IPS DF 6.9 (cell line): ENCODE data around the gene COA8.

Experiments used
- DNase-seq: peaks from one replicate; pipeline ENCODE4 v3.0.0-alpha.2; 2013; ENCODE audit warnings: low read depth, low spot score
- H3K27ac ChIP-seq: one replicate; pipeline ENCODE4 v1.5.1; 2013; ENCODE audit warnings: low read length, control low read depth
- H3K27me3 ChIP-seq: 2 replicates; pipeline ENCODE4 v1.6.1; 2013; ENCODE audit warnings: mild to moderate bottlenecking, low read length; ENCODE audit not compliant: control insufficient read depth, insufficient read depth
- H3K36me3 ChIP-seq: 2 replicates; pipeline ENCODE4 v1.6.1; 2013; ENCODE audit warnings: low read length; ENCODE audit not compliant: control insufficient read depth, insufficient read depth
- H3K4me1 ChIP-seq: 2 replicates; pipeline ENCODE4 v1.6.1; 2013; ENCODE audit warnings: low read length; ENCODE audit not compliant: control insufficient read depth, insufficient read depth
- H3K4me3 ChIP-seq: 2 replicates; pipeline ENCODE4 v1.5.1; 2013; ENCODE audit warnings: mild to moderate bottlenecking, low read length
- H3K9me3 ChIP-seq: 2 replicates; pipeline ENCODE4 v1.6.1; 2013; ENCODE audit warnings: low read length, inconsistent platforms; ENCODE audit not compliant: control insufficient read depth, insufficient read depth
- WGBS: extraction: QIAGEN DNeasy Blood & Tissue Kit; methylation state at CpG from one replicate; pipeline ENCODE4 v1.1.7; 2013; ENCODE audit warnings: mixed read lengths, missing lambda C conversion rate; ENCODE audit not compliant: insufficient read length, insufficient coverage; 5-methylcytosine and 5-hydroxymethylcytosine counted together

COA8 gene

GRCh38 chr14:103562179-103562428 is 656 bp upstream of the COA8 start:
- no peaks in the 10 kb centered on the region for H3K4me1 ChIP-seq
- WGBS = no CpG with 5 or more reads among the region's 25 CpGs
- no peak for DNase-seq
- H3K27me3 ChIP-seq = no peaks in the 10 kb centered on the region
- H3K27ac ChIP-seq = no peak overlapping the region
- H3K9me3 ChIP-seq = no peaks in the 10 kb centered on the region
- H3K4me3 ChIP-seq = peak overlapping the region; percentile 99
- peaks cover 3% of the 10 kb centered on the region; the same call in 1 of the 2 replicates for H3K36me3 ChIP-seq

DNA sequence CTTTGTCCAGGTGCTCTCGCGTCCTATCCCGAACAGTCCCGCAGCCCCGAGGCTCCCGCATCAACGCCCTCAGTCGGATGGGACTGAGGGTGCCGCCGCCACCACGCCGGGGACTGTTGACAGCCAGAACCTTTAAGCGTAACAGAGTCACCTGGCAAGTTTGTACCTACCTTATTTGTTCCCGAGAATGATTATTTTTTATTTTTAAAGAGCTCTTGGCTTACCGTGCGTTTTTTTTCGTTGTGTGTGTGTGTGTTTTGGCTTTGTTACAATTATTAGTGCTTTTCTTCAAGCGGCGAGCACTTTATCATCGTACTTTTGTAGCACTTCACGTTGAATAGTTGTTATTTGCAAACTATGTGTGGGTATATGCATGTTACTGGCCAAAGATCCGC is 463 bp downstream of the COA8 start:
- Histone ChIP-seq H3K4me1 (no peaks in the 10 kb centered on the region), H3K27ac (no peak overlapping the region)
- WGBS = no CpG with 5 or more reads among the region's 22 CpGs

DNA sequence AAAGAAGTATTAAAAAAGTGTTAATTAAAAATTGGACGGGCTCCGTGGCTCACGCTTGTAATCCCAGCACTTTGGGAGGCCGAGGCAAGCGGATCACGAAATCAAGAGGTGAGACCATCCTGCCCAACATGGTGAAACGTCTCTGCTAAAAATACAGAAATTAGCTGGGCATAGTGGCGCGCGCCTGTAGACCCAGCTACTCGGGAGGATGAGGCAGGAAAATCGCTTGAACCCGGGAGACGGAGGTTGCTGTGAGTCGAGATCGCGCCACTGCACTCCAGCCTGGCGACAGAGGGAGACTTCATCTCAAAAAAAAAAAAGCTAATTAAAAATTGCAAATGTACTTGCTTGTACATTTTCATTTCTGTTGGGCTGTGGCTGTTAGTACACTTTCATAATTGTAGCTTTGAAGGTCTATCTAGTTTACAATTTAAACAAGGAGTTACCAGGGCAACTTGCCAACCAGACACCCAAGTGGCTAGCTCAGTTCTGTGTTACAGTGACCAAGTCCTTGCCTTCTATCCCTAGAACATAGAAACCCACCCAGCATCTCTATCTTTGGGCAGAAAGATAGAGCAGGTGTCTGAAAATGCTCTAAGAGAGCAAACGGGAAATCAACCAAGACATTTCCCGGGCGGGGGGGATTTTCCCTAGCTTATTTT is 1.2 kb downstream of the COA8 start:
- peaks cover 3% of the 10 kb centered on the region; the same call in 1 of the 2 replicates for H3K36me3 ChIP-seq
- no peaks in the 10 kb centered on the region for H3K9me3 ChIP-seq
- H3K4me3 ChIP-seq = no peak overlapping the region; the same call in 1 of the 2 replicates
- no peaks in the 10 kb centered on the region for H3K27me3 ChIP-seq
- DNase-seq = no peak
- WGBS = no CpG with 5 or more reads among the region's 21 CpGs
- H3K4me1 ChIP-seq = peaks cover 1% of the 10 kb centered on the region; the same call in 1 of the 2 replicates
- H3K27ac ChIP-seq = no peak overlapping the region

More for the DNA sequence above, 463 bp downstream of the COA8 start:
- Histone ChIP-seq H3K9me3 (no peaks in the 10 kb centered on the region), H3K27me3 (no peaks in the 10 kb centered on the region), H3K4me3 (peak overlapping the region; percentile 99), H3K36me3 (peaks cover 3% of the 10 kb centered on the region; the same call in 1 of the 2 replicates)
- DNase-seq = no peak

DNA sequence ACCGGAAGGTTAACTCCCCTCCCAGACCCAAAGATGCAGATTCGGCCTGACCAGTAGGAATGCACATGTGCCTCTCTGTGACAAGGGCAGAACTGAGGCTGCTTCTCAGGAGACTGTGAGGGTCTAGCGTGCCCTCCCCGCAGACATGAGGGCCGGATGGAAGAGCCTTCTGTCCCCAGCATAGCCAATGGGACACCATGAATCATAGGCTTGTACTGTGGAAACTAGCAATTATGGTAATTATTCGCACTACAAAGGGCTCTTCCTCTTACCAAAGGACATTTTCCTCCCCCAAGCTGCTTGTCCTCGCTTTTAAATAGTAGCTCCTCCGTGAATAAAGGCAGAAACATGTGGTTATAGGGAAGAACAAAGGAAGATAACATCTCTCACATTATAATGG is 6.2 kb downstream of the COA8 start:
- no peak overlapping the region for H3K4me3 ChIP-seq
- peaks cover 1% of the 10 kb centered on the region; the same call in 1 of the 2 replicates for H3K4me1 ChIP-seq
- WGBS = no CpG with 5 or more reads among the region's 8 CpGs
- no peak for DNase-seq
- no peaks in the 10 kb centered on the region; the same call in 1 of the 2 replicates for H3K36me3 ChIP-seq
- no peak overlapping the region for H3K27ac ChIP-seq
- H3K27me3 ChIP-seq = no peaks in the 10 kb centered on the region
- H3K9me3 ChIP-seq = no peaks in the 10 kb centered on the region

- no peak overlapping the region for H3K27ac ChIP-seq
- no peaks in the 10 kb centered on the region; the same call in none of the 2 replicates for H3K36me3 ChIP-seq
- no CpG with 5 or more reads among the region's 11 CpGs for WGBS
- H3K9me3 ChIP-seq = no peaks in the 10 kb centered on the region
- H3K27me3 ChIP-seq = no peaks in the 10 kb centered on the region
- DNase-seq = no peak
- H3K4me3 ChIP-seq = no peak overlapping the region
- H3K4me1 ChIP-seq = peaks cover 1% of the 10 kb centered on the region; the same call in 1 of the 2 replicates
These were observed 6.6 kb downstream of the COA8 start for GRCh38 chr14:103569408-103569807.

- no peak overlapping the region for H3K4me3 ChIP-seq
- no CpG with 5 or more reads among the region's 6 CpGs for WGBS
- H3K4me1 ChIP-seq = no peaks in the 10 kb centered on the region
- H3K27ac ChIP-seq = no peak overlapping the region
- no peaks in the 10 kb centered on the region for H3K27me3 ChIP-seq
- DNase-seq = no peak
- H3K9me3 ChIP-seq = no peaks in the 10 kb centered on the region
- no peaks in the 10 kb centered on the region; the same call in none of the 2 replicates for H3K36me3 ChIP-seq
These were observed 11.3 kb downstream of the COA8 start for GRCh38 chr14:103574104-103574503.

- no peak overlapping the region for H3K4me3 ChIP-seq
- WGBS = no CpG with 5 or more reads among the region's 18 CpGs
- no peaks in the 10 kb centered on the region for H3K9me3 ChIP-seq
- no peaks in the 10 kb centered on the region for H3K27me3 ChIP-seq
- no peaks in the 10 kb centered on the region for H3K4me1 ChIP-seq
- no peak overlapping the region for H3K27ac ChIP-seq
- no peak for DNase-seq
- no peaks in the 10 kb centered on the region; the same call in none of the 2 replicates for H3K36me3 ChIP-seq
These were observed 12.0 kb downstream of the COA8 start for GRCh38 chr14:103574707-103575285.

- H3K27ac ChIP-seq = no peak overlapping the region
- no CpG with 5 or more reads among the region's 9 CpGs for WGBS
- H3K36me3 ChIP-seq = no peaks in the 10 kb centered on the region; the same call in none of the 2 replicates
- no peaks in the 10 kb centered on the region for H3K4me1 ChIP-seq
- no peak overlapping the region for H3K4me3 ChIP-seq
- no peak for DNase-seq
- H3K9me3 ChIP-seq = no peaks in the 10 kb centered on the region
- H3K27me3 ChIP-seq = no peaks in the 10 kb centered on the region
These were observed 13.7 kb downstream of the COA8 start for GRCh38 chr14:103576371-103577024.

- Histone ChIP-seq H3K27me3 (no peaks in the 10 kb centered on the region), H3K4me3 (no peak overlapping the region), H3K9me3 (no peaks in the 10 kb centered on the region), H3K36me3 (no peaks in the 10 kb centered on the region; the same call in none of the 2 replicates), H3K4me1 (no peaks in the 10 kb centered on the region), H3K27ac (no peak overlapping the region)
- WGBS = no CpG with 5 or more reads among the region's 12 CpGs
- no peak for DNase-seq
These were observed 15.8 kb downstream of the COA8 start for GRCh38 chr14:103578401-103579075.

GRCh38 chr14:103581206-103581605 is 18.4 kb downstream of the COA8 start:
- H3K27me3 ChIP-seq = no peaks in the 10 kb centered on the region
- H3K36me3 ChIP-seq = no peaks in the 10 kb centered on the region; the same call in 1 of the 2 replicates
- H3K27ac ChIP-seq = no peak overlapping the region
- no peaks in the 10 kb centered on the region for H3K4me1 ChIP-seq
- no peak for DNase-seq
- no peaks in the 10 kb centered on the region for H3K9me3 ChIP-seq
- no CpG with 5 or more reads among the region's 11 CpGs for WGBS
- no peak overlapping the region for H3K4me3 ChIP-seq
